ENCODE data around the gene TMC2.
"Not testable (repeated sequence)": the region's sequence is repeated elsewhere in the genome, so short reads cannot be mapped to it uniquely, and the experiment has no call there.

TMC2 gene

DNA sequence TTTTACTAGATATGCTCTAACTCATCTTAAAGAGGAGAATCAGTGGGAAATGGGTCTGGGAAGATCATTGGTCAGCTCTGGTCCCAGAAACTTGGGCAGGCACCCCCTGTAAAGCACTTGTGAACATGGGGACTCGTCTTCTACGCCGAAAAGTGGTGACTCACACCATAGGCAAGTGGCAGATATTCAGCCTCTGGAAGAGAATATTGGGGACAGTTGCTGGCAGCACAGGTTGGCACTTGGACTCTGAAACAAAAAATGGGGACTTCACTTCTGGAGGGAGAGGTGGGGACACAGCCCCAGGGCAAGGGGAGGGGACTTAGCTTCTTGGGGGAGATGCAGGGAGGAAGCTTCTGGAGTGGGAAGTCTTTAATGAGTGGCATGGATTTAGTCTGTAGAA lies 15.8 kb upstream of the TMC2 start:
- no peak overlapping the region for H3K4me3 ChIP-seq (ENCODE audit: low read length)
- DNase-seq (ENCODE audit: low read depth): no peak
- TF ChIP-seq, protein P1, sequence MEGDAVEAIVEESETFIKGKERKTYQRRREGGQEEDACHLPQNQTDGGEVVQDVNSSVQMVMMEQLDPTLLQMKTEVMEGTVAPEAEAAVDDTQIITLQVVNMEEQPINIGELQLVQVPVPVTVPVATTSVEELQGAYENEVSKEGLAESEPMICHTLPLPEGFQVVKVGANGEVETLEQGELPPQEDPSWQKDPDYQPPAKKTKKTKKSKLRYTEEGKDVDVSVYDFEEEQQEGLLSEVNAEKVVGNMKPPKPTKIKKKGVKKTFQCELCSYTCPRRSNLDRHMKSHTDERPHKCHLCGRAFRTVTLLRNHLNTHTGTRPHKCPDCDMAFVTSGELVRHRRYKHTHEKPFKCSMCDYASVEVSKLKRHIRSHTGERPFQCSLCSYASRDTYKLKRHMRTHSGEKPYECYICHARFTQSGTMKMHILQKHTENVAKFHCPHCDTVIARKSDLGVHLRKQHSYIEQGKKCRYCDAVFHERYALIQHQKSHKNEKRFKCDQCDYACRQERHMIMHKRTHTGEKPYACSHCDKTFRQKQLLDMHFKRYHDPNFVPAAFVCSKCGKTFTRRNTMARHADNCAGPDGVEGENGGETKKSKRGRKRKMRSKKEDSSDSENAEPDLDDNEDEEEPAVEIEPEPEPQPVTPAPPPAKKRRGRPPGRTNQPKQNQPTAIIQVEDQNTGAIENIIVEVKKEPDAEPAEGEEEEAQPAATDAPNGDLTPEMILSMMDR (conservative IDR thresholded peaks at IDR 0.05; ENCODE audit: low read depth, low read length): no peak

DNA sequence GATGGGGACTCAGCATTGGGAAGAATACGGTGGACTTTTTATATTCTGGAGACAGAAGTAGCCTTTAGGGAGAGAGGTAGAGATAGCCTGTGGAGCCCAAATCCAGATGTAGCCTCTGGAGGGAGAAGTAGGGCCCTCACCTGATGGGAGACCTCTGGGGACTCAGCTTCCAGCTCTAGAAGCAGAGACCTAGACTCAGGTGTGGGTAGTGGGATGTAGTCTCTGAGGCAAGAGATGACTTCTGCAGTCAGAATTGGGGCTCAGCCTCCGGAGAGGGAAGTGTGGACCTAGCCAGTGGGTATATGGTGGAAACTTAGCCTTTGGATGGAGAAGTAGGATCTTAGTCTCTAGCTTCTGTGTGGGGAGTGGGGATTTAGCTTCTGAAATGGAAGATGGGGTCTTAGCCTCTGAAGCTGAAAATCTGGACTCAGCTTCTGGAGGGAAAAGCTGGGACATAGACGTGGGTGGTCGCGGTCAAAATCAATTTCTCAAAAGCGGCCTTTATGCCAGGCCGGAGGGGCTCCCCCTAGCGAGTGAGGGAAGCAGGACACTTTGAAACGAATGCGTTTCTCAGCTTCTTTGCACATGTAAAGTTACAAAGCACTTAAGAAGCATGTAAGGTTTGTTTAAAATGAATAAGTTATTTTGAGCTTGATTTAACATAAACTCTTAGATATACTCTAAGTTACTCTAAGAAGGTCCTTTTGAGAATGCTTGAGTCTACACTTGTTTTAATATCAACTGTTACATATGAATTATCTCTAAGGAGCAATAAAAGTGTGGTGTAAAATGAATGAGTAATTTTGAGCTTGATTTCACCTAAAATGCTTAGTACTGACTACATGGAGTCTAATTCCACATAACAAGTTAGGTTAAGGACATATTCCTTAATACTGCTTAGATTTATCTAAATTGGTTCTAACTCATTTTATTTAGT lies 14.7 kb upstream of the TMC2 start:
- no peak for DNase-seq (ENCODE audit: low read depth)
- no peak overlapping the region for H3K4me3 ChIP-seq (ENCODE audit: low read length)
- TF ChIP-seq, protein P1 (conservative IDR thresholded peaks at IDR 0.05; ENCODE audit: low read depth, low read length): peak; percentile 98

DNA sequence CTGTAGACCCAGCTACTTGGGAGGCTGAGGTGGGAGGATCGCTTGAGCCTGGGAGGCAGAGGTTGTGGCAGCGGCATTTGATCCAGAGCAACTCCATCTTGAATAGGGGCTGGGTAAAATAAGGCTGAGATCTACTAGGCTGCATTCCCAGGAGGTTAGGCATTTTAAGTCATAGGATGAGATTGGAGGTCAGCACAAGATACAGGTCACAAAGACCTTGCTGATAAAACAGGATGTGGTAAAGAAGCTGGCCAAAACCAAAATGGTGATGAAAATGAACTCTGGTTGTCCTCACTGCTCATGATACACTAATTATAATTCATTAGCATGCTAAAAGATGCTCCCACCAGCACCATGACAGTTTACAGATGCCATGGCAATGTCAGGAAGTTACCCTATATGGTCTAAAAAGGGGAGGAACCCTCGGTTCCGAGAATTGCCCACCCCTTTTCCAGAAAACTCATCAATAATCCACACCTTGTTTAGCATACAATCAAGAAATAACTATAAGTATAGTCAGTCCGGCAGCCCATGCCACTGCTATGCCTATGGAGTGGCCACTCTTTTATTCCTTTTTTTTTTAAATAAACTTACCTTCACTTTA lies 13.4 kb upstream of the TMC2 start:
- not testable (repeated sequence) for H3K4me3 ChIP-seq (ENCODE audit: low read length); DNase-seq (ENCODE audit: low read depth)

DNA sequence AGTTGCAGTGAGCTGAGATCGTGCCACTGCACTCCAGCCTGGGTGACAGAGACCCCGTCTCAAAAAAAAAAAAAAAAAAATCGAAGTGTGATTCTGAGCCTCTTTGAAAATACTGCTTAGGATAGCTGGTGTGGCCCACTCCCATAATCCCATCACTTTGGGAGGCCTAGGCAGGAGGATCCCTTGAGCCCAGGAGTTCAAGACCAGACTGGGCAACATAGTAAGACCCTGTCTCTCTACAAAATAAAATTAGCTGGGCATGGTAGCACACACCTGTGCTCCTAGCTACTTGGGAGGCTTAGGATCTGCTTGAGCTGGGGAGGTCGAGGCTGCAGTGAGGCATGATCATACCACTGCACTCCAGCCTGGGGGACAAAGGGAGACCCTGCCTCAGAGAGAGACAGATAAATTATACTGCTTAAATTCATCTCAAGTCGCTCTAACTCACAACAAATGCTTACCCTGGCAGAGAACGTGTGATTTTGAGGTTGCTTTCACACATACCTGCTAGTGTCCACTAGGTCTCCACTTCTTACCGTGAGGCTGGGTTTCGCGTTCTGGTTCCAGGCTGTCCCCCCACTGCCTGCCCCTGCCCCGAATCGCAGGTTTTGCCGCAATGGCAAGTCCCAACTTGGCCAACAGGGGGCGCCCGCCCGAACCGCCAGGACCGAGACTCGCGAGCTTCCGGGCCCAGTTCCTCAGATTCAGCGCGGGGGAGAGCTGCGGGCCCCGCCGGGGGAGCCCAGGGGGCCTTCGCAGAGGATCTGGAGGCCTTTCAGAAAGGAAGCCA lies 12.3 kb upstream of the TMC2 start:
- H3K4me3 ChIP-seq (ENCODE audit: low read length): peak overlapping the region; percentile 83
- TF ChIP-seq, protein P1 (conservative IDR thresholded peaks at IDR 0.05; ENCODE audit: low read depth, low read length): peak; percentile 90
- DNase-seq (ENCODE audit: low read depth): no peak

DNA sequence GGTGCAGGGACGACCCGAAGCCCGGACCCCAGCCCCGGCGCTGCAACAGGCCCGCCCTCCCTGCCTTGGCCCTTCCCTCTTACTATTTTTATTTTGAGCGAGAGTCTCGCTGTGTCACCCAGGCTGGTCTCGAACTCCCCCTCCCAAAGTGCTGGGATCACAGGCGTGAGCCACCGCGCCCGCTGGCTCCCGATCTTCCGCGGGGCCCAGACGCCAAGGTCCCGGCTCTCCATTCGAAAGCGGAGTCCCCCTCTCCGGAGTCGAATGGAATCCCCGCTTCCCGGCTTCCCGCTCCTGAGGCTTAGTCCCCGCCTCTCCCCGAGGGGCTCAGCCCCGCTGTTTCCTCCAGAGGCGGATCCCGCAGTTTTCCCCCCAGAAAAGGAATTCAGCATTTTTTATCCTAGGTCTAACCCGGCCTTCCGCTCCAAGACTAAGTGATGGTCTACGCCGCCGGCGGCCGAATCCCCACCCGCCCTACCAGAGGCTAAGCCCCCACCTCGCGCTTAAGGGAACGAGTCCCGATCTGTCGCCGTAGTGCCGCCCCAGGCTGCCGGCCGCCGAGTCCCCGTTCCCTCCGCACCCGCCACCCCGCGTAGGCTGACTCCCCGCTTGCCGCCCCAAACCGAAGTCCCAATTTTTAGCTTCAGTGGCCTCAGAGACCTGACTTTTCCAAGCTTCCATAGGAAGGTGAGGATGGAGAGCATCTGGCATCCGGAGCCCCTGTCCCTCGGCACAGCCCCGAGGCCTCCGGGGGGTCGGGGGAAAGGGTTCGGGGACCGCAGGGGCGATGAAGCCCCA lies 11.5 kb upstream of the TMC2 start:
- H3K4me3 ChIP-seq (ENCODE audit: low read length): peak overlapping the region; percentile 83
- no peak for DNase-seq (ENCODE audit: low read depth)
- TF ChIP-seq, protein P1 (conservative IDR thresholded peaks at IDR 0.05; ENCODE audit: low read depth, low read length): no peak

DNA sequence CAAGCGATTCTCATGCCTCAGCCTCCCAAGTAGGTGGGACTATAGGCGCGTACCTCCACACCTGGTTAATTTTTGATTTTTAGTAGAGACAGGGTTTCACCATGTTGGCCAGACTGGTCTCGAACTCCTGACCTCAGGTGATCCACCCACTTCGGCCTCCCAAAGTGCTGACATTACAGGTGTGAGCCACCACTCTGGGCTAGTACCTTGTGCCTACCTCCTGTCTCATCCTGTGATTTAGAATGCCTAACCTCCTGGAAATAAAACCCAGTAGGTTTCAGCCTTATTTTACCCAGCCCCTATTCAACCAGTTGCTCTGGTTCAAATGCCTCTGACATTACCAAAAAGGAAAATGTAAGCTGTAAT lies 10.2 kb upstream of the TMC2 start:
- not testable (repeated sequence) for H3K4me3 ChIP-seq (ENCODE audit: low read length); DNase-seq (ENCODE audit: low read depth)

DNA sequence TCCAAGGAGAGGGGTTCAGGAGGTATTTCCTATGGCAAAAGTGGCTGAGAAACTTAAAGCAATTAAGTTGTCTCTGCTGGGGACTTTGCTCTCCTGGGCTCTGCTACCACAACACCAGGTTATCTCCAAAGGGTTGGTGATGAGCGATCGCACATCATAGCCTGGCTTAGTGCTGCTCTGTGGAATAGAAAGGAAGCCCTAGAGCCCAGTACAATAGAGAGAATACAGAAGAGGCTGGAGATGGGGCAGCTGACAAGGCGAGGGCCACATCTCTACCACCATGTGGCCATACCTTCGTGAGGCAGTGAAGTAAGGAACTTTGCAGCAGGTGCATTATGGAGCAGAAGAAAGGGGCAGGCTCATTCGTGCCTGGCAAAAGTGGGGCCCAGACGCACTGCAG lies 8.6 kb upstream of the TMC2 start:
- TF ChIP-seq, protein P1 (conservative IDR thresholded peaks at IDR 0.05; ENCODE audit: low read depth, low read length): no peak
- no peak for DNase-seq (ENCODE audit: low read depth)
- H3K4me3 ChIP-seq (ENCODE audit: low read length): no peak overlapping the region
